ENCODE data around the gene ARID5B.

The ARID5B gene

GRCh38 chr10:62098278-62099121, 197.0 kb downstream of the ARID5B start:
- no peak for DNase-seq (ENCODE audit: low spot score)

- no peak for DNase-seq (ENCODE audit: low spot score)
Measured at GRCh38 chr10:62099299-62099698, 197.8 kb downstream of the ARID5B start.

- no peak for DNase-seq (ENCODE audit: low spot score)
Measured at GRCh38 chr10:62103857-62104256, 202.4 kb downstream of the ARID5B start.

GRCh38 chr10:62106929-62107519, 205.5 kb downstream of the ARID5B start:
- no peak for DNase-seq (ENCODE audit: low spot score)

DNA sequence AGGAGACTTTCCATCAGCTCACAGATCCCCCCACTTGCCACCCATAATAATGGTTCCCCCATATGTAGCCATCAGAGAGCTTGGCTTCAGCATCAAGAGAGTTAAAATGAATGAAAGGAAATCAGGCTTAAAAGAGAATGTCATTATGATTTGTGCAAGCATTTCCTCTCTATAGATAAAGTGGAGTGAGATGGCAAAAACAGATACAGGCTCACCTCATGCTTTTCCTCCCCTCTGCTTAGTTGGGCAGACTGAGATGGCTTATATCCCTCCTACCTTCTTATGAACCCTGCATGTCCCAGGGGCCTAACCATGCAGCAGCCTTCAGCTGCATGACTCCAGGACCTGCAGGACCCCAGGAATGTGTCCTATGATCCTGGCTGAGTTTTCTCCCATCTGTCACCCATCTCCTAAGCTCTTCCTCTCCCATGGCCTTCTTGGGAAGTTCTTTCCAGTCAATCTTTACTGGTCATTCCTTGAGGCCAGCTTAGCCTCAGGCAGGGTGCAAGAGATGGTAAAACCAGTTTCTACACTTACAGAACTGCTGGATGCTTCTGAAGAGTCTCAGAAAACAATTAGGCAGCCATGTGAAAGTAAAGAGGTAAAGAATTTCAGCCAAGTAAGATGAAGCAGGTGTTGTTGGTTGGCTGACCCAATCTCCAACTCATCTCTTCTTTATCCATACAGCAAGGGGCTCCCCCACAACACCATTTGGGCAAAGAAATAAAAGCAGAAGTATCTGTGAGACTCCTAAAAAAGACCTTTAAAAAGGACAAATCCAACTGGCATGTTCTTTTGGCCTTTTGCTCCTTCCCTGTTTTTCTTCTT, 207.5 kb downstream of the ARID5B start:
- DNase-seq (ENCODE audit: low spot score): no peak

GRCh38 chr10:62109587-62110293, 208.2 kb downstream of the ARID5B start:
- no peak for DNase-seq (ENCODE audit: low spot score)

DNA sequence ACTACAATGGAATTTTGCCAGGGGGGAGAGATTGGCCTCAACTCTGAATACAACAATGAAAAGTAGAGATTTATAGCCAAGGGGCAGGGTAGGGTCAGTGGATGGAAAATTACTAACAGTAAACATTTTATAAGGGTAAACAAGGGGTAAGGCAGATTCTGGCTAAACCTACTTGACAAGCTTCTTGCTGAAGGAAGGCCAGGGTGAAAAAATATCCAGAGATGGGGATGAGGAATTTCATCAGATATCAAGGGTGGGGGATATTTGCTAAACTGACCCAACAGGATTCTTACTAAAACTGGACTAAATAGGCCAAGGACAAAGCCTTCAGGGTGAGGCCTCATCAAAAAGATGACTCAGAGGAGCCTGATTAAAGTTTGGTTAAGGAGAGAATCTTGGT, 210.8 kb downstream of the ARID5B start:
- no peak for DNase-seq (ENCODE audit: low spot score)

DNA sequence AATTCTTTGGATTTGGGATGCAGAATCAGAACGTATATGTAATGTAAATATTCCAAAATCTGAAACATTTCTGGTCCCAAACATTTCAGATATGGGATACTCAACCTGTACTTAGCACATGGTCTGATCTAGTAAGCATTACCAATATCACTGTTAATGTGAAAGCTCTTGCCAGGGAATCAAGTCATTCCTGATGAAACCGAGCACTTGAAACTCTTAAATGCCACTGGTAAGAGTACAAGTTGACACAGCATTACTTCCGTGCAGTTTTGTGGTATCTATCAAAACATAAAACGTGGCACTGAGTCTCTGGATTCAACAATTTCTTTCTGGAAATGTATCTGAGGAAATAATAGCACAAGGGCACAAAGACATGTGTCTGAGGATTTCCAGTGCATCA, 211.5 kb downstream of the ARID5B start:
- no peak for DNase-seq (ENCODE audit: low spot score)

- DNase-seq (ENCODE audit: low spot score): no peak
Measured at GRCh38 chr10:62113680-62114079, 212.2 kb downstream of the ARID5B start.

DNA sequence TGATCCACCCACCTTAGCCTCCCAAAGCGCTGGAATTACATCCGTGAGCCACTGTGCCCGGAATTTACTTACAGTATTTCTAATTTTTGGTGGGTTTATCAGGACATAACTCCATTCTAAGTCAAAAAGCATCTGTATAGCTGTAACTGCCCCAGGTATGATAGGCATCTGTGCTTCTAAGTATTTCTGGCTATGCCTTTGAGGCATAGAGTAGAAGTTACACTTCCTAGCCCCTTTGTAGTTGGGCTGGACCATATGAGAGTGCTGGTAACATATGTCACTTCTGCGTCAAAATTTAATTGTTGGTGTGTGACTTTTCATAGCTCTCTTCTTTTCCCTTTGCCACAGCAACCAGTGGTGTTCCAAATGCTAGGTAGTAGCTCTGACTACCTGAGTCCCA, 213.8 kb downstream of the ARID5B start:
- DNase-seq (ENCODE audit: low spot score): no peak

GRCh38 chr10:62115842-62116241, 214.3 kb downstream of the ARID5B start:
- DNase-seq (ENCODE audit: low spot score): no peak

GRCh38 chr10:62116896-62117295, 215.4 kb downstream of the ARID5B start:
- DNase-seq (ENCODE audit: low spot score): no peak

GRCh38 chr10:62121187-62121530, 219.7 kb downstream of the ARID5B start:
- no peak for DNase-seq (ENCODE audit: low spot score)

- DNase-seq (ENCODE audit: low spot score): no peak
Measured at GRCh38 chr10:62127975-62128374, 226.5 kb downstream of the ARID5B start.

DNA sequence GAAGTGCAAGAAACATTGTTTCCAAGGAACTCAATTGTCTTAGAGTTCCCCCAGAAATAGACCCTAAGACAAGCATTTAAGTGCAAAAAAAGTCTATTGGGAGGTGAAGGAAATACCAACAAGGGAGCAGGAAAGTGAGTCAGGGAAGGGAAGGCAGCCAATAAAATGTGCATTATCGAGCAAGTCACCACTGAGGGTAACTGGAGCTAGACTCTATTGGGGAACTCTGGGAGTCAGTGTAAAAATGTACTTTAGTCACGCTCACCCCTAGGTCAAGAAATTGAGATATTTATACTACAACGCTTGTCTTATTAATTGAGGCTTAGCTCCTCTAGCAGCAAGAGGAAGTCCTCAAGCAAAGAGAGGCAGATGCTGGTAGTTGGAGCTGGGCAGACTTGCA, 229.4 kb downstream of the ARID5B start:
- peak; percentile 67 for DNase-seq (ENCODE audit: low spot score)

DNA sequence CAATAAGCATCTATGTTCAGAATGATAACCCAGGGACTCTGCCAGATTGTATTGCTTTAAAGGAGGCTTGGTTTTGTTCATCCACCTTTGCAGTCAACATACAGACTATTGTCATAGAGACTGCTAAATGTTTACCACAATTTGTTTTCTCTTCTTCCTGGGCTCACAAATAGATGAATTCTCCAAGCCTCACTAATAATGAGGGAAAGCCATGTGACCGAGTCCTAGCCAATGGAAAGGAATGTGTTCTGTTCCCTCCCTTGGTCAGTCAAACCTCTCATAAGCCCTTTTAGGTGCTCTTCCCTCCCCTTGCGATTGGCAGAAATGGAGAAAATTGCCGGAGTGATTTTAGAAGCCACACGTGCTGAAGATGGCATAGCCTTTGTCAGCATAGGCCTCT, 230.2 kb downstream of the ARID5B start:
- no peak for DNase-seq (ENCODE audit: low spot score)

- no peak for DNase-seq (ENCODE audit: low spot score)
Measured at GRCh38 chr10:62133618-62134017, 232.1 kb downstream of the ARID5B start.

DNA sequence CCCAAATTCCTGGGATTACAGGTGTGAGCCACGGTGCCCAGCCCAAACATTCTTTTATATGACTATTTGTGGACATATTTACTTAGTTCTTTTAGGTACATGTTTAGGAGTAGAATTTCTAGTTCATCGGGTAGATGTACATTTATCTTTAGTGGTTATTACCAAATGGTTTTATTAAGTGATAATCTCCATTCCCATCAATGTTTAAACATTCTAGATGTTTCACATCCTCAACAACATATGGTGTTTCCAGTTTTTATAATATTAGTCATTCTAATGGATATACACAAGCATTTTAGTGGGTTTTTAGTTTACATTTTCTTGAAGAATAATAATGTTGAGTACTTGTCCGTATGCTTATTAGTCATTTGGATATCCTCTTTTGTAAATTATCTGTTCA, 235.4 kb downstream of the ARID5B start:
- no peak for DNase-seq (ENCODE audit: low spot score)
